Spleen (tissue), 7 donors: ENCODE data around the gene PEPD.

ENCODE experiments used
- CTCF ChIP-seq, 11 experiments: fragments of 200-600 bp in 7 of 11; fragments of 450-650 bp in 4 of 11; sonication (generic) in 4 of 11; IDR thresholded peaks in 8 of 11; conservative IDR thresholded peaks in 3 of 11; 1 replicate in 7 of 11; 2 replicates in 4 of 11; pipeline versions ENCODE4 v1.4.0 to v1.8.0; 2016 to 2021; ENCODE audit warnings: antibody characterized with exemption in 11 of 11, inconsistent platforms in 4 of 11, mild to moderate bottlenecking in 1 of 11
- POLR2A ChIP-seq, 3 donors: fragments of 450-650 bp; IDR thresholded peaks; one replicate each; pipeline ENCODE4 v1.5.1; 2017; ENCODE audit warnings: antibody characterized with exemption in 3 of 3, mild to moderate bottlenecking in 1 of 3
- POLR2AphosphoS5 ChIP-seq, 3 donors: sonication (generic); formaldehyde crosslinking; IDR thresholded peaks; one replicate each; pipeline ENCODE4 v1.5.1; 2017; ENCODE audit warnings: antibody characterized with exemption in 3 of 3
- donor health status: DM: no; HTN: no; CAD: no; lungs with moderate emphysema.
- donor health status: DM: no; HTN: no; CAD: no.
- donor health status: DM: no; HTN: no; CAD: no.

GRCh38 chr19:33499671-33500506 is 21.7 kb downstream of the PEPD start:
- TF ChIP-seq CTCF (IDR thresholded peaks at IDR 0.05 in 8 of 11, conservative IDR thresholded peaks at IDR 0.05 in 3 of 11) (no peak), POLR2A (IDR thresholded peaks at IDR 0.05) (no peak), POLR2AphosphoS5 (IDR thresholded peaks at IDR 0.05) (no peak)
